PFSK-1 (cell line): ENCODE results near the gene MYH7.

Experiments used
- POLR2AphosphoS5 ChIP-seq: IDR thresholded peaks from 2 replicates; pipeline ENCODE4 v1.6.1; 2012; ENCODE audit warnings: low read depth, mild to moderate bottlenecking, control low read depth, low read length, moderate library complexity
- SIN3A ChIP-seq: IDR thresholded peaks from 2 replicates; pipeline ENCODE4 v1.6.1; 2012; ENCODE audit warnings: mild to moderate bottlenecking, low read length, moderate library complexity, borderline replicate concordance; ENCODE audit not compliant: insufficient read depth
- TAF1 ChIP-seq: IDR thresholded peaks from 2 replicates; pipeline ENCODE4 v1.6.1; 2012; ENCODE audit warnings: low read length, control low read depth, borderline replicate concordance; ENCODE audit not compliant: insufficient read depth
- TF ChIP-seq, protein P1 (sequence below), 2 experiments: IDR thresholded peaks; 2 replicates each; pipeline versions ENCODE4 v1.6.1 to v1.8.0; 2011 to 2012; ENCODE audit warnings: low read depth in 2 of 2, low read length in 2 of 2, control low read depth in 1 of 2, inconsistent platforms in 1 of 2, mild to moderate bottlenecking in 1 of 2, moderate library complexity in 1 of 2; ENCODE audit not compliant: insufficient read depth in 1 of 2

GRCh38 chr14:23457587-23458445, 22.4 kb upstream of the MYH7 start:
- no peak for TF ChIP-seq POLR2AphosphoS5
- no peak for TF ChIP-seq TAF1
- TF ChIP-seq, protein P1, sequence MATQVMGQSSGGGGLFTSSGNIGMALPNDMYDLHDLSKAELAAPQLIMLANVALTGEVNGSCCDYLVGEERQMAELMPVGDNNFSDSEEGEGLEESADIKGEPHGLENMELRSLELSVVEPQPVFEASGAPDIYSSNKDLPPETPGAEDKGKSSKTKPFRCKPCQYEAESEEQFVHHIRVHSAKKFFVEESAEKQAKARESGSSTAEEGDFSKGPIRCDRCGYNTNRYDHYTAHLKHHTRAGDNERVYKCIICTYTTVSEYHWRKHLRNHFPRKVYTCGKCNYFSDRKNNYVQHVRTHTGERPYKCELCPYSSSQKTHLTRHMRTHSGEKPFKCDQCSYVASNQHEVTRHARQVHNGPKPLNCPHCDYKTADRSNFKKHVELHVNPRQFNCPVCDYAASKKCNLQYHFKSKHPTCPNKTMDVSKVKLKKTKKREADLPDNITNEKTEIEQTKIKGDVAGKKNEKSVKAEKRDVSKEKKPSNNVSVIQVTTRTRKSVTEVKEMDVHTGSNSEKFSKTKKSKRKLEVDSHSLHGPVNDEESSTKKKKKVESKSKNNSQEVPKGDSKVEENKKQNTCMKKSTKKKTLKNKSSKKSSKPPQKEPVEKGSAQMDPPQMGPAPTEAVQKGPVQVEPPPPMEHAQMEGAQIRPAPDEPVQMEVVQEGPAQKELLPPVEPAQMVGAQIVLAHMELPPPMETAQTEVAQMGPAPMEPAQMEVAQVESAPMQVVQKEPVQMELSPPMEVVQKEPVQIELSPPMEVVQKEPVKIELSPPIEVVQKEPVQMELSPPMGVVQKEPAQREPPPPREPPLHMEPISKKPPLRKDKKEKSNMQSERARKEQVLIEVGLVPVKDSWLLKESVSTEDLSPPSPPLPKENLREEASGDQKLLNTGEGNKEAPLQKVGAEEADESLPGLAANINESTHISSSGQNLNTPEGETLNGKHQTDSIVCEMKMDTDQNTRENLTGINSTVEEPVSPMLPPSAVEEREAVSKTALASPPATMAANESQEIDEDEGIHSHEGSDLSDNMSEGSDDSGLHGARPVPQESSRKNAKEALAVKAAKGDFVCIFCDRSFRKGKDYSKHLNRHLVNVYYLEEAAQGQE (IDR thresholded peaks at IDR 0.05; ENCODE audit: insufficient read depth in 1 of 2, low read depth in 2 of 2, low read length in 2 of 2) = no peak
- TF ChIP-seq SIN3A = no peak
